ENCODE measurements around the gene PDE4D.

Gene PDE4D

DNA sequence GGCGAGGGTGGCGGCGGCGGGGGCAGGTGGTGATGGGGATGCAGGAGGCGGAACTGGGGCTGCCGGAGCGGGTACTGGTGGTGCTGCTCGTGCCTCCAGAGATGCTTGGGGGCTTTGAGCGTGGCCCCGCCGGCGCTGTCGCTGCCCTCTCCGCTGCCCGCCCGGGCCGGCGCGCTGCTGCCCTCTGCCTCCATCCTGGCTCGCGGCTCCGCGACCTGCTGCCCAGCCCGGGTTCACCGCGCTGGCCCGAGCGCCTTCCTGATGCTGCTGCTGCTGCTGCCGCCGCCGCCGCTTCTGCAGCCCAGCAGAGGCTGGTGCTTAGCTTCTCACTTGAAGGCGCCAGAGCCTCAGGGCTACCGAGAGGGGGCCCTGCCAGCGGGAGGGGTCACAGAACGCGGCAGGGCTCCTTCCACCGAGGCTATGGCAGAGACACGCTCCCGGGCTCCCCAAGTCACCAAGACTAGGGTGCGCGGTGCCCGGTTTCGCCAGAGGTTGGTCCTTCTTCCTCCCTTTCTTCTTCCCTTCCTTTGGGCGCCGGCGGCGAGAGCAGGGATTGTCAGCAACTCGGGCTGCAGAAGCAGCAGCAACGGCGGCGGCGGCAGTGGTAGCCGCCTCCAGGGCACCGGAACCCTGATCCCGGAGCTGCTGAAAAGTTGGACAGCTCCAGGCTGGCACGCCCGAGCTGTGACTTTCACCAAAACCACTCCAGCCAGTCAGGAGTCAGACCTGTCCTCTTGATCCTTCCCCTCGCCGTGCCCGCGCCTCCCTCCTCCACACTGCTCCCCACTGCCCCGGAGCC, at the start of gene PDE4D:
TSS of gene PDE4D (minus strand) at position 298 of the 799 bp plus-strand sequence.
- peak; percentile 72 for DNase-seq
- in situ Hi-C loops (cut with MboI; ENCODE audit: low pct_unique_long_range_greater_than_20kb, low sequenced_read_pairs) = no loop called here

DNA sequence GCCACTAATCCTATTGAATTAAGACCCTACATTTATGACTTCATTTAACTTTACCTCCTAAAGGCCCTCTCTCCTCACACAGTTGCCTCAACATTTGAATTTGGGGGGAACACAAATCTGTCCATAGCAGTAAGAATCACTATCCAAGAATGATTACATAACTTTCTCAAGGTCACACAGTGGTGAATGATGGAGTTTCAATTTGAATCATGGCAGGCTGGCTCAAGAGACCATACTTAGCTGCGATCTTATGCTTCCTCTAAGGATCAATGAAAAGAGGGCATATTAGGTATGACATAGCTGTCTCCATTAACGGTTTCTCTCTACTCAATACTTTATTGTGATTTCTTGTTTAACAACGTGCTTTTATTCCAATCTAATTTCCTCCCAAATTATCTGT, 44.1 kb upstream of the PDE4D start:
- in situ Hi-C loops (cut with MboI; ENCODE audit: low pct_unique_long_range_greater_than_20kb, low sequenced_read_pairs) = no loop called here
- no peak for DNase-seq

DNA sequence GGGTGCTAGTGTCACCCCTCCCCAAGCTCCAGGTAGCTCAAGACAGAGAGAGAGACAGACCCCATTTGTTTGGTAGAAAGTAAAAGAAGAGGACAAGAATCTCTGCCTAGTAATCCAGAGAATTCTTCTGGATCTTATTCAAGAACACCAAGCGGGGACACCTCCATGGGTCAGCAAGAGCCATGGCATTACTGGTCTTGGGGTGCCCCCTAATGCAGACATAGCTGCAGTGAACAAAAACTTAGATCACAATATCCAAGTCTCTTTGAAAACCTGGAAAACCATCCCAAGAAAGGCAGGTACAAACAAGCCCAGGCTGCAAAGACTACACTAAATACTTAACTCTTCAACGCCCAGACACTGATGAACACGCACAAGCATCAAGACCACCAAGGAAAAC, 29.9 kb upstream of the PDE4D start:
- in situ Hi-C loops (cut with MboI; ENCODE audit: low pct_unique_long_range_greater_than_20kb, low sequenced_read_pairs) = no loop called here
- DNase-seq = no peak

DNA sequence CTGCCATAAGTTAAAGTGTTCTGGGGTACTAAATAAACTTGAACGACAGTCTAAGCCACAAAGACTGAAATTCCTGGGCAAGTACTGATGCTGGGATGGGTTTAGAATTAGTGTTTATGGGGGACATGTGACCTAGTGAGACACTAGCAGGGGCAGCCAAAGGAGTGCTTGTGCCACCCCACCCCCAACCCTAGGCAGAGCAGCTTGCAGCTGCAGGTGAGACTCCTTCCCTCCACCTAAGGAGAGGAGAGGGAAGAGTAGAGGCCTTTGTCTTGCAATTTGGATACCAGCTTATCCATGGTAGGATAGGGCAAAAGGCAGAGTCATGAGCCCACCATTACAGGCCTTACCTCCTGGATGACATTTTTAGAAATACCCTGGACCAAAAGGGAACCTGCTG, 28.7 kb upstream of the PDE4D start:
- in situ Hi-C loops (cut with MboI; ENCODE audit: low pct_unique_long_range_greater_than_20kb, low sequenced_read_pairs) = no loop called here
- no peak for DNase-seq

DNA sequence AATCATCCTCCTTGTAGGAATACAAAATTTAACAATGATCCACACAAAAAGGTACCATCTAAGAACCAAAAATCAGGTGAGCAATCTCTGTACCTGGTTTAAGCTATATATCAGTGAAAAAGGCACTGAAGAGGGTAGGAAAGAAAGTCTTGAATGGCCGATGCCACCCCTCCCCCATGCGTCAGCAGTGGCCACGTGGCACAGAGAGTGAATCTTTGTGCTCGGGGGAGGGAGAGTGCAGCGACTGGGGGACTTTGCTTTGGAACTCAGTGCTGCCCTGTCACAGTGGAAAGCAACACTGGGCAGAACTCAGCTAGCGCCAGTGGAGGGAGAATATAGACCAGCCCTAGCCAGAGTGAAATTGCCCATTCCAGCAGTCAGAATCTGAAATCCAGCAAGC, 28.3 kb upstream of the PDE4D start:
- in situ Hi-C loops (cut with MboI; ENCODE audit: low pct_unique_long_range_greater_than_20kb, low sequenced_read_pairs) = no loop called here
- DNase-seq = no peak

DNA sequence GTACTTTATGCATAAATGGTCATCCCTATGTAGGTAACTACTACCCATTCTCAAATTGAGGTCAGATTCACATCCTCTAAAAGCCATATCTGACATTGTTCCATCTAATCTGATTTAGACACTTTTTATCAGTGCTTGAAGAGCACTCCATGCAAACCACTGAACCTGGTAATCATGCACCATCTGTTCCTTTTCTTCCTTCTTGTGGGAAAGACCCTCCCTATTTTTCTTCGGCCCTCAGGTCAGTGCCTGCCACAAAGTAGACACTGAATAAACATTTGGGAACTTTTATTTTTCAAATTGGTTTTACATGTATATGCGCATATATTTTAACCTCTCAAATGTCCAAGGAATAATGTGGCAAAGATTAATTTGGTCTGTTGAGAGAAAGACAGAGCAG, 26.0 kb upstream of the PDE4D start:
- in situ Hi-C loops (cut with MboI; ENCODE audit: low pct_unique_long_range_greater_than_20kb, low sequenced_read_pairs) = no loop called here

DNA sequence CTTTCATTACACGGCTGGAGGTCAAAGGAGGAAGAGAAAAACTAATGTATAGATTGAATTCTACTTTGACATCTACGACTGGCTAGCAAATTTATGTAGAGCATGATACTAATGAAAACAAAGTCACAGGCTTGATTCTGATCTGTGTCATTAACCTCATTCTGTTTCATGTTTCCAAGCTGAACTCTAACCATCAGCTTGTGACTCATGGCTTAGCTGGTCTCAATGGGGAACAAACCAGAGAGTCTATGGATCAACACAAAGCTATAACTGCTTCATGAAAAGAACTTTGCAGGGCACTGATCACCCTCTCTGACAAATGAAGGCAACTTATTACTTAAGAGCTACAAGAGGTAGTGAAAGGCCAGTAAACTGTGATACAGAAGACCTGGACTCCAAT, 23.6 kb upstream of the PDE4D start:
- in situ Hi-C loops (cut with MboI; ENCODE audit: low pct_unique_long_range_greater_than_20kb, low sequenced_read_pairs) = no loop called here

More for the DNA sequence above, 26.0 kb upstream of the PDE4D start:
- DNase-seq = no peak

DNA sequence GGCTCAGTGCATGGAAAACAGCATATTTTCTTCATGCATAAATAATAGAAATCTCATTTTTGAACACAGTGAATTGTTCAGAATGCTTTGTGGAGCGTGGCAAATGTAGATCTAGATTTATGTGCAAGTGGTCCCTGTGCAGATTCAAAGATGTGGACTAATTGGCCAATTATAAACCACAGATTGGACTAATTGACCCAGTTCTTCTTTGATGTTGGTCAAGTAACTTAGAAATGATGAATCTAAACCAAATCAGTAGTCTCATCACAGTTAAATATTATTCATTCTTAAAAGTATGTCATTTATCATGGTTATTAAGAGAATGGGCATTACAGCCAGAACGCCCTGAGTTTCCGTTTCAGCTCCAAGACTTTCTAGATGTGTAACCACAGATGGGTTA, 11.7 kb upstream of the PDE4D start:
- in situ Hi-C loops (cut with MboI; ENCODE audit: low pct_unique_long_range_greater_than_20kb, low sequenced_read_pairs) = no loop called here
- DNase-seq = no peak

More for the DNA sequence above, 23.6 kb upstream of the PDE4D start:
- no peak for DNase-seq

DNA sequence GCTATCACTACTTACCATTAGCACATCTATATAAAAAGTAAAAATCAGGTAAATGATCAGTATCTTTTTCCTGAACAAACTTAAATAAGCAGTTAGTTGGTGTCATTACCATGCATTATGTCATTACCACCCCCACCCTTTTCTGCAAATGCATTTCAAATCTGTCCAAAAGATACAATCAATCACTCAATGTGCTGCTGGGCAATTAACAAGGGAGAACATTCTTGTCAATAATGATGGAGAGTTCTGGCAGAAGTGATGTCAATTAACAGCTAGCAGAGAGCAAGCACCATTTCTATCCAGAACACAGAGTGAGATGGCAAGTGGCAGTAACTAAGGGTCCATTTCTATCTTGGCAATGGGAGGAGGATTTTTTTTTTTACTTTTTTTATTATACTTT, 3.5 kb upstream of the PDE4D start:
- in situ Hi-C loops (cut with MboI; ENCODE audit: low pct_unique_long_range_greater_than_20kb, low sequenced_read_pairs) = no loop called here

DNA sequence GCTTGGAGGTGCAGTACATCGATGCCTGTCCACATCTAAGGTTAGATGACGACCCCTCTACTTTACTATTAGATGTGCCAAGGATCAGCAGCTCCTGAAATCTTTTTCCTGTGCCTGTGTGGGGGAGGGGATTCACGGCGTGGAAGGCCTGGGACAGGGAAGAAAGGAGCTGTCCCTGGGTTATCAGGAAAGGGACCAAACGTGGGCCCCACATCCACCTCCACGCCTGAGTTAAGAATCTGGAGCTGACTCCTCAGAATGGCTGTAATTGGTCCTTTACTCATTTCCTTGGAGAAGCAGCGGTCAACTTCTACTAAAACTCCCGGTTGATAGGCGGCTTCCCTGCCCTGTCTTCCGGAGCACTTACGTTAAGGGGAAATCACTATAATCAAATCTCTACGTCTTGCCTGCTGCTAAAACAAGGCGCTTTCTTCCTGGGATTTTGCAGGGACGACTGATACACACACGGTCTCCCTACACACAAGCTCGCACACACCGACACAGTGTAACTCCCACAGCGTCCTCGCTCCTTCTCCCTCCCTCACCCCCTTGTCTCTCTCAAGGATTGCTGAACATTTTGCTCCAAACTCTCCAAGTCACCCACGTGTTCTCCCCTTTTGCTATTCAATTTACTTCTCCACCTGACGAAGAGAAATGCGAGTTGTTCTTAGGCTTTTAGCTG, 1.4 kb downstream of the PDE4D start:
- in situ Hi-C loops (cut with MboI; ENCODE audit: low pct_unique_long_range_greater_than_20kb, low sequenced_read_pairs) = no loop called here
- no peak for DNase-seq

More for the DNA sequence above, 3.5 kb upstream of the PDE4D start:
- DNase-seq = no peak

DNA sequence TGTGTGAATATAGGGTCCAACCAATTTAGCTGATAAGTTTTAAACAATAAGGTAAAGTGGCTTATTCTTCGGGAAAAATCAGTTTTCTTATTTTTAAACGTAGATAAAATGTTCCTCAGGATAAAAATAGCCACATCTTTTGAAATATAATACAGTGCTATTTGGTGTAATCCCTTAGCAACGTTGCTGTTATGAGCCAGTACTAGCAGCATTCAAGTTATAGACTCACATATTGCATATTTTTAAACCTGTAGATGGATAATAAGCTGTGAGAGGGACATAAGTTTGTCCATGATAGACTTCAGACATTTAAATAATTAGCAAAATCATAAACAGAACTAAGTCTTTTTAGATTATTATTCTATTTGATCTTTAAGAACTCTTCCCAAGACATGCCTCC, 6.3 kb downstream of the PDE4D start:
- DNase-seq = no peak
- in situ Hi-C loops (cut with MboI; ENCODE audit: low pct_unique_long_range_greater_than_20kb, low sequenced_read_pairs) = no loop called here

DNA sequence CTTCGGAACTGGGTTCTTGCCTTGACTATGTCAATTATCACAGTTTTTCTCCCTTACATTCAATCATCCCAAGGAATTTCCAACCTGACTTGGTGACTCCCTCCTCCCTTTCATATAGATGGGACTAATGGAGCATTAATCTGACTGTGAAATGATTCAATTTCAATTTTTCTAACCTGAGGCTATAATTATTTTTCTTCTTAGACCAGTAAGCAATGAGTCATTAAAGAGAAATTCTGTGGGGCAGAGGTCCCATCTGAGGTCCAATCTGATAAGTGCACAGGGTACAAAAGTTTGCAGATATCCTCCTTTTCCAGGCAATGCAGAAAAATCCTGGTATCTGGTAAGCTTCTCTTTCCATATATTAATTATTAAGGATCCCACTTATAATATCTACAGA, 18.9 kb downstream of the PDE4D start:
- no peak for DNase-seq
- in situ Hi-C loops (cut with MboI; ENCODE audit: low pct_unique_long_range_greater_than_20kb, low sequenced_read_pairs) = no loop called here

DNA sequence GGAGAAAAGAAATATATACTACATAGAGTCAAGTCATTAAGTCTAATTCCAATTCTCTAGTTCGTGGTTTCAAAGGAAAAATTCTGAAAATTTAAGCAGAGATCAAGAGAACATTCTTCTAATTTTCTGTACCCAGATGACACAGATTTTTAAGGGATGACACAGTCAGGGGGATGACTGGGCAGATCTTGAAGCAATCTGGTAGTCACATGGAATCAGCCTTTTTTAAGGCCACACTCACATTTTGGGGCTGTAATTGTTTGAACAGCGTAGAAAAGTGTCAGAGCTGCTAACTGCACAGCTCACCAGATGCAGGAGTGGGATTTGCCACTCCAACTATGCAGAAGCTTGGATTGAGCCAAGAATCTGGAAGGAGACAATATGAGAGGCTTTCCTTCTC, 20.4 kb downstream of the PDE4D start:
- DNase-seq = no peak
- in situ Hi-C loops (cut with MboI; ENCODE audit: low pct_unique_long_range_greater_than_20kb, low sequenced_read_pairs) = no loop called here

DNA sequence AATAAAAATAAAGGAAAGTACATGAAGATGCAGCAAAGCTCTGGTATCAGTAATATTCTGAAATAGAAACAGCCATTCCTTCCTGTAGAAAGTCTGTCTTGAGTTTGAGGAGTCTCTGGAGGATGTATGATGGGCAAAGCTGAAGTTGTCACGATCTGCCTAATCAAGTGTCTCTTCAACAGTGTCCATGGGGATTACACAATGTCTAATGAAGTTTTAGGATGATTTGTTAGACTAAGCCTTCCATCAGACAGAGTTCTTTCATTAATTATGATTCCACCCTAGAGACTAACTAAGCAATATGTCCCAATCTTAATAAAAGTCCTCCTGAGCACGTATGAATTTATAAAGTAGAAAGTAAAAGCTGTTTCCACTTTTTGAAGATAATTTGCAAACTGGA, 26.9 kb downstream of the PDE4D start:
- in situ Hi-C loops (cut with MboI; ENCODE audit: low pct_unique_long_range_greater_than_20kb, low sequenced_read_pairs) = no loop called here
- DNase-seq = no peak

DNA sequence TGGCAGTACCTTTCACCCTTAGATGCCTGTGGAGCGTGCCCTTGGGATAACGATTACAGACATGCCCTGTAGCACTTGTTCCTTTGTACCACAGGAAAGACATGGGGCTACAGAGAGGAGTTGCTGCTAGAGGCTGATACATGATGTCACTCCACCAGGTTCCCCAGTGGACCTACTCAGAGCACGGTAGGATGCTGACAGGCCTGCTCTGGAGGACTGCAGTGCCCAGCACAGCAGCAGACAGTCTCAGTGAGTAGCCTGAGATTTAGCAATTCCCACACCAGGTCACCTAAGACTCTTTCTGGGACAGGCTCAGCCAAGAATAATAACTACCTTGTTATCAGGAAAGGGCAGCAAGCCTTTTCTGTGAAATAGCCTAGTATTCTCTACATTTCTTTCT, 28.8 kb downstream of the PDE4D start:
- no peak for DNase-seq
- in situ Hi-C loops (cut with MboI; ENCODE audit: low pct_unique_long_range_greater_than_20kb, low sequenced_read_pairs) = no loop called here

DNA sequence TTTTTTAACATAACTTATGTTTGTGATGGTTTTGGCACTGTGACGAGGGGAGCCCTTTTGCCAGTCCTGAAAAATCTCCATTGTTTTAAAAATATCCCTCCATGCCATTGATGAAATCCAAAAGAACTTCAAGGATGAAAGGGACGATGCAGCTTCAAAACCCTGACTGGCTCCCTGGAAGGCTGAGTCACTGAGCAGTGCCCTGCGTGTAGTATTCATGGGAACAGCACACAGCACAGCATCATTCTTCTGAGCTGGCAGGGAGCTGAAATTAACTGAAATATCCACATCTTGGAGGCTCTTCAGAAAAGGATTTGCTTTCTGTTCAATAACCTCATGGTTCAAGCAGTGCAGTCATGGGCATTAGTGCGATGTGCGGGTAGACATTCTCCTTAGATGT, 29.7 kb downstream of the PDE4D start:
- DNase-seq = no peak
- in situ Hi-C loops (cut with MboI; ENCODE audit: low pct_unique_long_range_greater_than_20kb, low sequenced_read_pairs) = no loop called here

DNA sequence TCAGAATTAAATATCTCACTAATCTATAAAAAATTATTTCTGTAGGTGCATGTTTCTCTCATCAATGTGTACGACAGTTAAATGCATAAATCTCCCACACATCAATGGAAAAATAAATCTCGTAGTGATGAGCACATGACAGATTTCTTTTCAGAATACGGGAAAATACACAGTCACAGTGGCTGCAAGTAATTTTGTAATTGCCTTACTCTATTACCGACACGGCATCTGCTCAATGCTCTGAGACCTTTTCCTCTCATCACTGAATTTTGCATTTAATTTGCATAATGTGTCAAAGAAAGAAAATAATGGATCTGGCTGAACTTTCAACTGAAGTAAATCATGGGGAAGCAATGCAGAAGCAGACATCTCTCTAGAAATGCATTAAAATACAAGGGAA, 37.2 kb downstream of the PDE4D start:
- in situ Hi-C loops (cut with MboI; ENCODE audit: low pct_unique_long_range_greater_than_20kb, low sequenced_read_pairs) = no loop called here
- no peak for DNase-seq

DNA sequence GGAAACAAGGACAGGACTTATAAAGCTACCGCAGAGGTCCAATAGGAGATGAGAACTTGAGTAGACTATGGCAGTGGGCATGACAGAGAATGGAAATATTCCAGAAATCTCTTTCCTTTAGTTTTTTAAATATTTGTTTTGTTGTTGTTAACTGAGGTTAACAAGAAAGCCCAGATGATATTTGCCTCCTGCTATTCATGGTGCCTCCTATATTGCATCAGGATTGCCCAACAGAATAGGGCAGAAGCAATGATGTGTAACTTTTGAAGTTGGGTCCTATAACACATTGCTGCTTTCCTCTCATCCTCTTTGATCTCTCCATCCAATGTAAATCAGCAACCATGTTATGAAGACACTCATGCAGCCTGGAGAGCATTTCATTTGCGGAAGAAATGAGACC, 42.8 kb downstream of the PDE4D start:
- in situ Hi-C loops (cut with MboI; ENCODE audit: low pct_unique_long_range_greater_than_20kb, low sequenced_read_pairs) = no loop called here
- no peak for DNase-seq

DNA sequence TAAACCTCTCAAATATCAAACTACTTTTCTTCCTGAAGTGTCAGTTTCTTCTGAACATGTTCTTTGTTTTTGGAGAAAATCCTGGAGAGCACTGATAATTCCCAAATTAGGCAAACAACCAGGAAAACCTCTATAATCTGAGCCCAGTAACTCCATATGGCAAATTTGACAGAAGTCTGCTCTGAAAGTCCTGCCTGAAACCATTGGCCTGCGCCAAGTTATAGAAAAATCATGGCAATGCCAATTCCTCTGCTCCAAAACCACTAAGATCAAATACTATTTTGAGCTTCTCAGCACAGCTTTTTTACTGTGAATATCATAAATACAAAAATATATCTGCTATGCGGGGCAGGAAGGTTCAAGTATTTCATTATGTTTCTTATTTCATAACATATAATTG, 45.9 kb downstream of the PDE4D start:
- DNase-seq = no peak
- in situ Hi-C loops (cut with MboI; ENCODE audit: low pct_unique_long_range_greater_than_20kb, low sequenced_read_pairs) = no loop called here

DNA sequence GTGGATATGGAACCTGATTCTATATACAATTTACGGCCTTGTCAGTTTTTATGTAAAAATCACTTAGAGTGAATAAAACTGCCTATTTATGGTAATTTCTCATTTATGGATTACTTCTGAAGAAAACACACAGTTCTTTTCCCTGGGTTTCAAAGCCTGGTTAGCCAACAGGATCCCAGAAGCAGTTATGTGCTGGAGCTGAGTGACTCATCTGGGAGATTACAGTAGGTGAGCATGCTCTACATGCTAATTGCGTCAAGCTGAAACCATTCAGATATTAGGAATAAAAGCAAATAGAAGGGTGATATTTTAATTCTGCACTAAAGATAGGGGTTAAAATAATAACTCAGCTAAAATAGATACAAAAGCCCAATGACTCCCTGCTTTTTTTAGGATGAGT, 47.8 kb downstream of the PDE4D start:
- DNase-seq = no peak
- in situ Hi-C loops (cut with MboI; ENCODE audit: low pct_unique_long_range_greater_than_20kb, low sequenced_read_pairs) = no loop called here
